Type B pancreatic cell (in vitro differentiated cells): ENCODE measurements around the gene FAM81A. TPM values are rescaled to one million over a fixed set of nuclear protein-coding genes. Genes with fewer than 3 reads are reported as not detected.
"Not testable (repeated sequence)": the region's sequence is repeated elsewhere in the genome, so short reads cannot be mapped to it uniquely, and the experiment has no call there.

Experiments used
- DNase-seq: peaks from one replicate; pipeline ENCODE4 v3.0.0; 2021; ENCODE audit warnings: mixed read lengths; ENCODE audit not compliant: unreplicated experiment; ENCODE audit errors: extremely low spot score
- H3K27ac Mint-ChIP-seq: 2 replicates; pipeline ENCODE4 v1.8.0; 2021; ENCODE audit warnings: mild to moderate bottlenecking, mixed read lengths
- H3K27me3 Mint-ChIP-seq: 2 replicates; pipeline ENCODE4 v1.8.0; 2021; ENCODE audit warnings: mixed read lengths
- H3K36me3 Mint-ChIP-seq: 2 replicates; pipeline ENCODE4 v1.8.0; 2021; ENCODE audit warnings: mixed read lengths
- H3K4me1 Mint-ChIP-seq: one replicate; pipeline ENCODE4 v1.8.0; 2021; ENCODE audit warnings: mixed read lengths; ENCODE audit not compliant: unreplicated experiment
- H3K4me3 Mint-ChIP-seq: 2 replicates; pipeline ENCODE4 v1.8.0; 2021; ENCODE audit warnings: mild to moderate bottlenecking, mixed read lengths
- H3K9me3 Mint-ChIP-seq: 2 replicates; pipeline ENCODE4 v1.8.0; 2021; ENCODE audit warnings: mixed read lengths
- CTCF ChIP-seq: fragments of 200-600 bp; sonication (generic); conservative IDR thresholded peaks from 2 replicates; pipeline ENCODE4 v1.5.0; 2021; ENCODE audit warnings: antibody characterized with exemption, mild to moderate bottlenecking
- total RNA-seq: library from RNA; stranded (reverse); gene quantifications from 2 replicates; pipeline ENCODE4 v1.2.1, GENCODE V29; 2021; ENCODE audit warnings: low replicate concordance

Gene FAM81A
- total RNA-seq, 1 donor from 2014 or later: 1.4 TPM

DNA sequence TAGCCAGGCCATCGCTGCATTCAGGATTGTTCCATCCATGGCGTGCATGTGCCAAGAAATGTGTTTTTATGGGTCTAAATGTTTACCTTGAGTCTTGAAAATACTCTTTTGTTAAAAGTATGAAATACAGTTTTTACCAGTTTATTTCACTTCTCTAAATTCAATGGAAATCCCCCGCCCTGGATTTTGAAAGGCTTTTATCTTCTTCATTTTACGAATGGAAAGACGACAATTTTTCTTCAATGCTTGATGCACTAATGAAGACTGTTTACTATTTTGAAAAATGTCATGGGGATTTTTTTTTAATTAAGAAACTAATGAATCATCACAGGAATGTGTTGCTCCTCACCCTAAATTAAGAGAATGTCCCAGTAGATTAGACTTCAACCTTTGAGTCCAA, 83.5 kb downstream of the FAM81A start:
- no peak for TF ChIP-seq CTCF
- no peak overlapping the region for H3K4me3 Mint-ChIP-seq
- no peak for DNase-seq
- H3K27ac Mint-ChIP-seq: no peak overlapping the region
- H3K4me1 Mint-ChIP-seq: no peaks in the 10 kb centered on the region
- no peaks in the 10 kb centered on the region for H3K9me3 Mint-ChIP-seq
- H3K36me3 Mint-ChIP-seq: no peaks in the 10 kb centered on the region
- no peaks in the 10 kb centered on the region for H3K27me3 Mint-ChIP-seq

GRCh38 chr15:59522988-59523461, 85.0 kb downstream of the FAM81A start:
- no peaks in the 10 kb centered on the region for H3K4me1 Mint-ChIP-seq
- no peak for TF ChIP-seq CTCF
- DNase-seq: peak; percentile 31
- no peaks in the 10 kb centered on the region for H3K27me3 Mint-ChIP-seq
- no peak overlapping the region for H3K4me3 Mint-ChIP-seq
- no peaks in the 10 kb centered on the region for H3K9me3 Mint-ChIP-seq
- H3K36me3 Mint-ChIP-seq: no peaks in the 10 kb centered on the region
- H3K27ac Mint-ChIP-seq: no peak overlapping the region

DNA sequence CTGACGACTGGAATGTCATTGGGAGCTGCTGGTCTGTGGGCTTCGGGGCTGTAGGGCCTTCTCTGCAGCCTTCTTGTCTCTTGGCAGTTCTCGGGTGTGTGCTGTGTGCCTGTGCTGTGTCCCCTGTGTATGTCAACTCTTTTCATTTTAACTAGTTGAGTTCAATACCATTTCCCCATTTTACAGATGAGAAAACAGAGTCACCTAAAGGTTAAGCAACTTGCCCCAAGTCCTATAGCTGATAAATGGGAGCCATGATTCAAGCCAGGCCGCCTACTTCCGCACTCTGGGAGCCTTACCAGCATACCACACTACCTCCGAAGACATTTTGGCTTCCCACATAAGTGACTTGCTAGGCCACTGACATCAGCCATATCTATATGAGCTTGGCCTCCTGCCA, 85.7 kb downstream of the FAM81A start:
- no peaks in the 10 kb centered on the region for H3K9me3 Mint-ChIP-seq
- TF ChIP-seq CTCF: no peak
- peaks cover under 1% of the 10 kb centered on the region for H3K27me3 Mint-ChIP-seq
- no peaks in the 10 kb centered on the region for H3K36me3 Mint-ChIP-seq
- no peak overlapping the region for H3K4me3 Mint-ChIP-seq
- no peak overlapping the region for H3K27ac Mint-ChIP-seq
- peaks cover 2% of the 10 kb centered on the region for H3K4me1 Mint-ChIP-seq
- peak; percentile 8 for DNase-seq

- peak; percentile 22 for DNase-seq
- Mint-ChIP-seq H3K9me3 (no peaks in the 10 kb centered on the region), H3K4me3 (no peak overlapping the region), H3K4me1 (peaks cover 4% of the 10 kb centered on the region), H3K36me3 (no peaks in the 10 kb centered on the region), H3K27ac (no peak overlapping the region), H3K27me3 (peaks cover 3% of the 10 kb centered on the region)
- TF ChIP-seq CTCF: no peak
Measured at GRCh38 chr15:59524331-59524731, 86.3 kb downstream of the FAM81A start.

DNA sequence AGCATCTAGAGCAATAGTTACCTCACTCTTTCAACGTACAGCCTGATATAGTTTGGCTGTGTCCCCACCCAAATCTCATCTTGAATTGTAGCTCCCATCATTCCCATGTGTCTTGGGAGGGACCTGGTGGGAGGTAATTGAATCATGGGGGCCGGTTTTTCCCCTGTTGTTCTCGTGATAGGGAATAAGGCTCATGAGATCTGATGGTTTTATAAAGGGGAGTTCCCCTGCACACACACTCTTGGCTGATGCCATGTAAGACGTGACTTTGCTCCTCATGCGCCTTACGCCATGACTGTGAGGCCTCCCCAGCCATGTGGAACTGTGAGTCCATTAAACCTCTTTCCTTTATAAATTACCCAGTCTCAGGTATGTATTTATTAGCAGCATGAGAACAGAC, 88.5 kb downstream of the FAM81A start:
- H3K9me3 Mint-ChIP-seq, DNase-seq, H3K27me3 Mint-ChIP-seq, H3K4me3 Mint-ChIP-seq, H3K4me1 Mint-ChIP-seq, H3K36me3 Mint-ChIP-seq, H3K27ac Mint-ChIP-seq: not testable (repeated sequence)

GRCh38 chr15:59528429-59528828, 90.4 kb downstream of the FAM81A start:
- Mint-ChIP-seq H3K27ac (no peak overlapping the region), H3K36me3 (no peaks in the 10 kb centered on the region), H3K27me3 (peaks cover 8% of the 10 kb centered on the region), H3K9me3 (no peaks in the 10 kb centered on the region), H3K4me3 (no peak overlapping the region), H3K4me1 (peaks cover 9% of the 10 kb centered on the region)
- DNase-seq: no peak
- TF ChIP-seq CTCF: no peak
